ENCODE data around the gene STRBP. TPM values are rescaled to one million over a fixed set of nuclear protein-coding genes. Genes with fewer than 3 reads are reported as not detected.

Gene STRBP
- total and polyA plus RNA-seq, 9 of the 15 experiments (the other 6 are each of a cell fraction or from before 2014, with no cell fraction given), result 27.7 to 84.0 (median 70.2) TPM

DNA sequence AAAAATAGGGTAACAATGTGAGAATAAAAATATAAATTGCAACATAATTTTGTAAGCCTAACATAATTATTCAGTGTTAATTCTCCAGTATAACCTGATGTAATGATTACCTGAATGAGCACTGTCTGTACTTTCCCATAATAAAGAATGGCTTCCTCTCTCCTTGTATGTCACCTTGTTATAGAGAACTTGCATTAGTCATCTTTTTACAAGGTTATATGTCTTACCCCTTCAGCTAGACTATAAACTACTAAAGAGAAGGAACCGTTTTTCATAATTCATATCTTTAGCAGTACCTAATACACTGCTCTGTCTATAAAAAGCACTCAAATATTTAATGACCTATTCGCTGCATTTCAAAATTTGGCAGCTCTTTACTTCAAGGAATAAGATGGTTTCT lies 19.8 kb downstream of the STRBP start (continued):
- TF ChIP-seq, protein P1, sequence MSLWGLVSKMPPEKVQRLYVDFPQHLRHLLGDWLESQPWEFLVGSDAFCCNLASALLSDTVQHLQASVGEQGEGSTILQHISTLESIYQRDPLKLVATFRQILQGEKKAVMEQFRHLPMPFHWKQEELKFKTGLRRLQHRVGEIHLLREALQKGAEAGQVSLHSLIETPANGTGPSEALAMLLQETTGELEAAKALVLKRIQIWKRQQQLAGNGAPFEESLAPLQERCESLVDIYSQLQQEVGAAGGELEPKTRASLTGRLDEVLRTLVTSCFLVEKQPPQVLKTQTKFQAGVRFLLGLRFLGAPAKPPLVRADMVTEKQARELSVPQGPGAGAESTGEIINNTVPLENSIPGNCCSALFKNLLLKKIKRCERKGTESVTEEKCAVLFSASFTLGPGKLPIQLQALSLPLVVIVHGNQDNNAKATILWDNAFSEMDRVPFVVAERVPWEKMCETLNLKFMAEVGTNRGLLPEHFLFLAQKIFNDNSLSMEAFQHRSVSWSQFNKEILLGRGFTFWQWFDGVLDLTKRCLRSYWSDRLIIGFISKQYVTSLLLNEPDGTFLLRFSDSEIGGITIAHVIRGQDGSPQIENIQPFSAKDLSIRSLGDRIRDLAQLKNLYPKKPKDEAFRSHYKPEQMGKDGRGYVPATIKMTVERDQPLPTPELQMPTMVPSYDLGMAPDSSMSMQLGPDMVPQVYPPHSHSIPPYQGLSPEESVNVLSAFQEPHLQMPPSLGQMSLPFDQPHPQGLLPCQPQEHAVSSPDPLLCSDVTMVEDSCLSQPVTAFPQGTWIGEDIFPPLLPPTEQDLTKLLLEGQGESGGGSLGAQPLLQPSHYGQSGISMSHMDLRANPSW (CRISPR knock-in tag; IDR thresholded peaks at IDR 0.05), result no peak
- TF ChIP-seq ELF4 (CRISPR knock-in tag; IDR thresholded peaks at IDR 0.05) (no peak), POU5F1 (IDR thresholded peaks at IDR 0.05; ENCODE audit: borderline replicate concordance, low read depth, low read length, partially characterized antibody) (no peak), MAFK (IDR thresholded peaks at IDR 0.05; ENCODE audit: low read length) (no peak), GABPB1 (CRISPR knock-in tag; IDR thresholded peaks at IDR 0.05) (no peak)
- TF ChIP-seq, protein P2, sequence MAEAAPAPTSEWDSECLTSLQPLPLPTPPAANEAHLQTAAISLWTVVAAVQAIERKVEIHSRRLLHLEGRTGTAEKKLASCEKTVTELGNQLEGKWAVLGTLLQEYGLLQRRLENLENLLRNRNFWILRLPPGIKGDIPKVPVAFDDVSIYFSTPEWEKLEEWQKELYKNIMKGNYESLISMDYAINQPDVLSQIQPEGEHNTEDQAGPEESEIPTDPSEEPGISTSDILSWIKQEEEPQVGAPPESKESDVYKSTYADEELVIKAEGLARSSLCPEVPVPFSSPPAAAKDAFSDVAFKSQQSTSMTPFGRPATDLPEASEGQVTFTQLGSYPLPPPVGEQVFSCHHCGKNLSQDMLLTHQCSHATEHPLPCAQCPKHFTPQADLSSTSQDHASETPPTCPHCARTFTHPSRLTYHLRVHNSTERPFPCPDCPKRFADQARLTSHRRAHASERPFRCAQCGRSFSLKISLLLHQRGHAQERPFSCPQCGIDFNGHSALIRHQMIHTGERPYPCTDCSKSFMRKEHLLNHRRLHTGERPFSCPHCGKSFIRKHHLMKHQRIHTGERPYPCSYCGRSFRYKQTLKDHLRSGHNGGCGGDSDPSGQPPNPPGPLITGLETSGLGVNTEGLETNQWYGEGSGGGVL (CRISPR knock-in tag; IDR thresholded peaks at IDR 0.05), result no peak

DNA sequence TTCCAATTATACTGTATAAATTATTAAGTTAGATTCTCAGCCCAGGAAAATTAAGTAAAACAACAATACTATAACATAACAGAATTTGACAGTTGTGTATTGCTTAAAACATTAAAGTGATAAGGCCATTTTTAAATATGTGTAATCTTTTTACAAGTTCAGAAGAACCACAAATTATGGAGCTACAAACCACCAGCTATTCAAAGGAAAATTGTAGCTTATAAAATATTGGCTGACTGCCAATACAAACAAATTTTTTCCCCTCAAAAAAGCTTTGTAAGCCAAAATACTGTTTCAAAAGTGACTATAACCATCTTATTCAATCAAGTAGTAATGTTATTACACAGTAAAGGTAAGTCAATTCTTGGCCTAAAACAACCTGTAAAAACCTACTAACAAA lies 21.9 kb downstream of the STRBP start:
- DNase-seq (ENCODE audit: extremely low read depth in 1 of 4, low spot score in 3 of 4) (no peak), FAIRE-seq (no peak), ATAC-seq (no peak)
- ChIA-PET POLR2A (interaction anchor here (1.1 kb wide), 2 partner anchors 8 to 15 kb away, joined by 5 to 6 read pairs; no protein-coding TSS in a partner anchor), CTCF (ENCODE audit: low intra/inter-chr PET ratio) (no interaction called here)
- Histone ChIP-seq H3K27me3 (ENCODE audit: control insufficient read depth in 2 of 2, insufficient read depth in 2 of 2, low read length in 2 of 2) (no peaks in the 10 kb centered on the region), H3K9me1 (ENCODE audit: control insufficient read depth, insufficient read depth, low read length) (no peaks in the 10 kb centered on the region), H3K4me2 (ENCODE audit: insufficient read depth, low read length) (no peak overlapping the region), H4K20me1 (replicated peaks; ENCODE audit: control insufficient read depth, insufficient read depth, low read length) (peaks cover 10% of the 10 kb centered on the region; the same call in 1 of the 2 replicates), H3K9ac (ENCODE audit: insufficient read depth in 1 of 2, low read depth in 2 of 2, low read length in 2 of 2) (no peak overlapping the region), H3K9me3 (replicated peaks; ENCODE audit: control insufficient read depth, insufficient read depth, low read depth, low read length) (no peaks in the 10 kb centered on the region), H3K36me3 (ENCODE audit: control insufficient read depth, insufficient read depth, low read length) (no peaks in the 10 kb centered on the region), H3K79me2 (ENCODE audit: control insufficient read depth, insufficient read depth, low read length) (peaks cover 95% of the 10 kb centered on the region), H2AFZ (ENCODE audit: low read depth, low read length) (no peak overlapping the region), H3K4me3 (no peak overlapping the region), H3K27ac (ENCODE audit: extremely low read depth, low read depth, low read length) (no peak overlapping the region), H3K4me1 (replicated peaks in 1 of 2; ENCODE audit: control insufficient read depth in 2 of 2, insufficient read depth in 2 of 2, low read length in 2 of 2) (peaks cover 0 to 5% of the 10 kb centered on the region in 2 experiments; a peak in 2 of 5 replicates)
- intact Hi-C loops (cut with micrococcal nuclease), result no loop called here
- in situ Hi-C loops (cut with MboI), result no loop called here
- TF ChIP-seq, protein P3, sequence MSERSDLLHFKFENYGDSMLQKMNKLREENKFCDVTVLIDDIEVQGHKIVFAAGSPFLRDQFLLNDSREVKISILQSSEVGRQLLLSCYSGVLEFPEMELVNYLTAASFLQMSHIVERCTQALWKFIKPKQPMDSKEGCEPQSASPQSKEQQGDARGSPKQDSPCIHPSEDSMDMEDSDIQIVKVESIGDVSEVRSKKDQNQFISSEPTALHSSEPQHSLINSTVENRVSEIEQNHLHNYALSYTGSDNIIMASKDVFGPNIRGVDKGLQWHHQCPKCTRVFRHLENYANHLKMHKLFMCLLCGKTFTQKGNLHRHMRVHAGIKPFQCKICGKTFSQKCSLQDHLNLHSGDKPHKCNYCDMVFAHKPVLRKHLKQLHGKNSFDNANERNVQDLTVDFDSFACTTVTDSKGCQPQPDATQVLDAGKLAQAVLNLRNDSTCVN (CRISPR knock-in tag; IDR thresholded peaks at IDR 0.05), result no peak
- TF ChIP-seq NFIC (IDR thresholded peaks at IDR 0.05) (peak; percentile 96), TEAD2 (tag; IDR thresholded peaks at IDR 0.05) (no peak), NFIX (CRISPR knock-in tag; IDR thresholded peaks at IDR 0.05; ENCODE audit: low read depth) (peak; percentile 83)
- BruUV-seq (replicated peaks), result no TSS peak

Measured in K562 (cell line).